Hematopoietic multipotent progenitor cell treated with erythropoietin and hydrocortisone succinate and interleukin-3 and kit ligand, for 15 days (in vitro differentiated cells): Measurements from ENCODE around the gene C20orf144.
"Not testable (repeated sequence)": the region's sequence is repeated elsewhere in the genome, so short reads cannot be mapped to it uniquely, and the experiment has no call there.

Experiments
- DNase-seq: peaks from one replicate; pipeline ENCODE4 v3.0.0-alpha.2; 2015; ENCODE audit warnings: low spot score

Gene C20orf144

DNA sequence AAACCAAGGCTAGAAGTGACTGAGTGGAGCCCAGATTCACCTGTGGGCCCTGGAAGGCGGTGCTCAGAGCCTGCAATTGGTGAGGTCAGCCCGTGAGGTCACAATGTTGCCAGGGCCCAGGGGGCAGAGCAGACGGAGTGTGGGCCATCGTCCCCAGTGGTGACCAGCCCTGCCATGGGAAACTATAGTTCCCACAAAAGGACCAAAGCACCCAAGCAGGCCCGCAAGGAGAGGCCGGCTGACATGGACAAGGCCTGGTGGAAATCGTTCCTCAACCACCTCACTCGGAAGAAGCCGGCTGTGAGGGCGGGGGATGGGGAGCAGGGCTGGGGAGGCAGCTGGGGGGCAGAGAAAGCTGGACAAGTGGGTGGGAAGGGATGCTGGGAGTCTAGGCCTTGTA is at the start of gene C20orf144:
C20orf144 (plus strand) TSS at position 156 of the 400 bp plus-strand sequence; CDS start at position 175, 19 bp downstream.
- DNase-seq: no peak

DNA sequence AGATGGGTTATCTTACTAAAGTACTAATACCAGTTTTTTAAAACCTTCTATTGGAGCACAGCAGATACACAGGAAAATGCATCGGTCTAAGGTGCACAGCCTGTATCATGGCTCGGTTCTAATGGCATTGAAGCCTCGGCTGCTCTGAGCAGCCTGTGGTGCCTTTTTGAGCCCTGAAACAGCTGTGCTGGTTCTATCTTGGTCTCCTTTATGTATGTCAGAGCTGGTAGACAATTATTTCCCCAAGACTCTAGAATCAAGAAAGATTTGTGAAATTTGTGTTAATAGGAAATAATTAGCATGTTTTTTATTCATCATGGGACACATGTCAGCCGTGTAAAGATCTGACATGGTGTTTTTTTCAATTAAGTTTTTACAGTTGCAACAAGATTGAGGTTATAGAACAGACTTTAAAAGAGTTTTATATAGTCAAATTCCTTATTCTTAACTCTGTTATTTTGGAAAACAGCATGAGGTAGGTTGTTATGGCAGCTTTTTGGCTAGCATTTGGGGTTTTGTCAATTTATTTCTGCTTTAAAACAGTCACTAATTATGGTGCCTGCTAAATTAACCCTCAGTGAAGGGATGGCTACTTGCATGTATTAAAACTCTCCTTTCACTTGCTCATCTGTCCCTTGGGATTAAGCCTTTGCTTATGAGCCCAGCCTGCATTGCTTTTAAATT is 40.3 kb upstream of the C20orf144 start:
- DNase-seq: no peak

DNA sequence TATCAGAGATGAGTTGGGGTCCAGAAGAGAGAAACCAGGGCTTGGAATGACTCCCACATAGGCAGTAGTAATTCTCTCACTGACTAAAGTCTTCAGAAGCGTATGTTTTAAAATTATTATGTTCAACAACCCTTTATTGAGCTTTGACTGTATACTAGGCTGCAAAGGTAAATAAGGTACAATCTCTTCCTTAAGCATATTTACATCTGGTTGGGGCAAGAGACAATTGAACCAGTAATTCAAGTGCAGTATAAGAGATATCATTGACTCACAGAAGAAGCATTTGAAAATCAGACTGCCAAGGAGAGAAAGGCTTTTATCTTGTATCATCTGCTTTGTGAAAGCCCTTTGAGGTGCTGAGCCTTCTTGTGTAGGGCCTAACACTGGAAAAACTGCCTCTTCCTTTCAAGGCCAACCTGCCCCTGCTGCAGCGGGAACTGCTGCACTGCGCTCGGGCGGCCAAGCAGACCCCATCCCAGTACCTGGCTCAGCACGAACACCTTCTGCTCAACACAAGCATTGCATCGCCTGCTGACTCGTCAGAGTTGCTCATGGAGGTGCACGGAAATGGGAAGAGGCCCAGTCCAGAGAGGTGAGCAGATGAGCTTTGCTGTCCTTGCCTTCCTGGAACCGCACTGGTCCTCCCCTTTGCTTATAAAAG is 39.3 kb upstream of the C20orf144 start:
- DNase-seq: no peak

DNA sequence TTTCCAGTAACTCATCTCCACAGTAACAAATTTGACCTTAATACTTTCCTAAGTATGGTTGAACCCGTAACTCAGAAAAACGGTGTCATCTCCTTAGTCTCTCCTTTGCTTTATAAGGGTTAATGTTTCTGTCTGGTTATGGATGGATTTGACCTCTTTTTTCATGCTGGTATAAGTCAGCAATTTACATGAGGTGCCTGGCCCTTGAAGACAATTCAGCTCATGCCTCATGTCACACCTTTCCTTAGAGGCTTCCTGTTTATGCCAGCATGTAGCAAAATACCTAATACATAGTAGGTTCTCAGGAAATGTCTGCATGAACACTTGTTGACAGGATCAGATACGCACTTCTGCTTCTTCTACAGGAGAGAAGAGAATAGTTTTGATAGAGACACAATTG is 37.7 kb upstream of the C20orf144 start:
- no peak for DNase-seq

DNA sequence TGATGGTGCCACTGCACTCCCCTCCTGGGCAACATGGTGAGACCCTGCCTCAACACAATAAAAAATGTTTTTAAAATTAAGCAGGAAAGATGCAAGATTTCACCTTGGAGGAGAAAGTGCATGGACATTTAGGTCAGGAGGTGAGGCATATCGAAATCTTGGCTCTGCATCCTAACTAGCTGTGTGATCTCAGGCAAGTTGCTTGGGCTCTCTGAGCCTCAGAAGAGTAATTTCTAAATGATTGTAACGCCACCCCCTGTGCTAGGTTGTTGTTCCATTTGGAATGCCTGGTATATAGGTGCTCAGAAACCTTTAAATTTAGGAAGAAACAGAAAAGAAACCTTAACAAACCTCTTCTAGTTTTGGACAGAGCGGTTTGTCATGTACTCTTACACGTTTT is 35.9 kb upstream of the C20orf144 start:
- no peak for DNase-seq

GRCh38 chr20:33627577-33628216 is 34.4 kb upstream of the C20orf144 start:
- DNase-seq: no peak

DNA sequence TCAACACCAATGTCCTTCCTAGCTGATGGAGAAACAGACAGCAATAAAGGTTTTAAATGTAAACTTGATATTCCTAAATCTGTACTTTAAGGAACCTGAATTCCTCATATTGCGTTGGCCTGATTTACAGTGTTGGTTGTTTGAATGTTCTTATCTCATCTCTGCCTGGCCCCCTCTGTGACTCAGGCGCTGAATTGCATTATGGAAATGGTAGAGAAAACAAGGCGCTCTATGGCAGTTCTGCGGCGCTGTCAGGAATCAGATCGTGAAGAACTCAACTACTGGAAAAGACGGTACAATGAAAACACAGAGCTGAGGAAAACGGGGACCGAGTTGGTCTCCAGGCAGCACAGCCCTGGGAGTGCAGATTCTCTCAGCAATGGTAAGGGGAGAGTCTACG is 32.6 kb upstream of the C20orf144 start:
- DNase-seq: no peak

DNA sequence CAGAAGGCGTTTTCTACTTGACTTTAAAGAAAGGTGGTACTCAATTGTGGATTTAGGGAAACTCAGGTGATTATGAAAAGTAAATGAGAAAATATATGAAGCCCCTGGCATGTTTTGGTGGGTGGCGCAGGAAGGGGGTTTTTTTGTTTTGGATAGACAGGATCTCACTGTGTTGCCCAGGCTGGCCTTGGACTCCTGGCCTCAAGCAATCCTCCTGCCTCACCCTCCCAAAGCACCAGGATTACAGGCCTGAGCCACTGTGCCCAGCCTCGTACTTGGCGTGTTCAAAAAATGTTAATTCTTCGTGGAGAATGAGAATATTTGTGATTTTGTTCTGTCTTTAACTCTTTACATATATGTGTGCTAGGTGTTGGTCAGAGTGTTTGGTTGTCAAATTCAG is 32.1 kb upstream of the C20orf144 start:
- no peak for DNase-seq

DNA sequence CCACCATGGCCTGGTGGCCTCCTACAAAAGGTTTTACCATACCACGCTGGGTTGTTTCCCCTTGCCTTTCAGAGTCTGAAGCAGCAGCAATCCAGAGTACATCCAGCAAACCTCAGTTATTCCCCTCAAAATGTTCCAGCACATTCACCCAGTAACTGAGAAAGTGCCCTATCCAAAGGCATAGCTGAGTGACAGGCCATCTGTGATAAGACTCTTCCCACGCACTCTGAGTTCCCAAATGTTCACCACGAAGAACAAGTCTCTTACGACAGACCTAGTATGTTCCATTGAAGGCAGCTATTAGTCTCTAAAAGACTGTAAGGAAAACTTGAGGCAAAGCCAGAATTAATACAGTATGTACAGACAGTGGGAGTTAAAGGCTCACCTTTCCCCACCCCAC is 31.6 kb upstream of the C20orf144 start:
- no peak for DNase-seq

DNA sequence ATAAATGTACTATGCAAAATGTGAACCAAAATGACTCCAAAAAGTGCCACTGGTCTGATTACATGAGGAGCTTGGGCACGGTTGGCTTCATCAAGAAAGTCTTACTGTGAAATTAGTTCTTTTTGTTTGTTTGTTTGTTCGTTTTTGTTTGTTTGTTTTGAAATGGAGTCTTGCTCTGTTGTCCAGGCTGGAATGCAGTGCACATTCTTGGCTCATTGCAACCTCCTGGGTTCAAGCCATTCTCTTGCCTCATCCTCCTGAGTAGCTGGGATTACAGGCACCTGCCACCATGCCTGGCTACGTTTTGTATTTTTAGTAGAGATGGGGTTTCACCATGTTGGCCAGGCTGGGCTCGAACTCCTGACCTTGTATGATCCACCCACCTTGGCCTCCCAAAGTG is 30.2 kb upstream of the C20orf144 start:
- not testable (repeated sequence) for DNase-seq

DNA sequence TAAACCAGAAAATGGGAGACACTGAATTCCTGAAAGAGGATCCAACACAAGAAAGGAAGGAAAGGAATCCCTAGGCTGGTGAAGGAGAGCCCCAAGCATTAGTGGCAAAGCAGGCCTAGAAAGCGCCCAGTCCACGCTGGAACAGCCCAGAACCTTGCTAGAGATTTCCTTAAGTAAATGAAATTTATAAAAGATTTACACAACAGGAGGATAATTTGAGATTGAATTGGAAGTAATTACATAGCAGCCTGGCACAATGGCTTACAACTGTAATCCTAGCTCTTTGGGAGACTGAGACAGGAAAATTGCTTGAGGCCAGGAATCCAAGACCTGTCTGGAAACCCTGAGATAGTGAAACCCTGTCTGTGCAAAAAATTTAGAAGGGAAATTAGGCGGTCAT is 26.8 kb upstream of the C20orf144 start:
- no peak for DNase-seq

- DNase-seq: no peak
These were observed 25.4 kb upstream of the C20orf144 start for GRCh38 chr20:33636776-33637175.

DNA sequence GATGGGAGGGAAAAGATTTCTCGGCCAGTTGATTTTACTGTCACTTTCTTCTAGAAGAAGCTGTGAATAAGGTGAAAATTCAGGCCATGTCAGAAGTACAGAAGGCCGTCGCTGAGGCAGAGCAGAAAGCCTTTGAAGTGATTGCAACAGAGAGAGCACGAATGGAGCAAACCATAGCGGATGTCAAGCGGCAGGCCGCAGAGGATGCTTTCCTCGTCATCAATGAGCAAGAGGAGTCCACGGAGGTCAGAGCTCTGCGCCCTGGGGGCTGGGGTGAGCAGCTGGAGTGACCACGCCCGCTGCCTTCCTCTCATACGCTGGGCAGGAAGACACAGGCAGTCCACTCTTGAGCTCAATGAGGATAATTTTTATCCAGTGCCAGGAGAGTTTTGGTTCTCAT is 21.8 kb upstream of the C20orf144 start:
- DNase-seq: no peak

GRCh38 chr20:33644313-33645071 is 17.6 kb upstream of the C20orf144 start:
- no peak for DNase-seq

DNA sequence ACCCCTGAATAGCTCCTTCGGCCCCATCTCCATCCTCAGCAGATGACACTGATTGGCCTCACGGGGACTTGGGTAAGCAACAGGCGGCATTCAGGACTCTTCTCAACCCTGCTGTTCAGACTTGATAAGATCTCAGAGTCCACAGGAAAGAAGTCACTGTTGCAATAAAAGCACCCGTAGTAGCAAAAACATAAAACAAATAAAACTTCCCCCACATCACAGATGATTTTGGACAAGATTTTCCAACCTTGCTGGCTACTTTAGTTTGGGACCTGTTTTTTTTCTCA is 17.1 kb upstream of the C20orf144 start:
- no peak for DNase-seq

- no peak for DNase-seq
These were observed 16.7 kb upstream of the C20orf144 start for GRCh38 chr20:33645396-33645795.

GRCh38 chr20:33646191-33646590 is 15.9 kb upstream of the C20orf144 start:
- DNase-seq: no peak

GRCh38 chr20:33646959-33647602 is 15.0 kb upstream of the C20orf144 start:
- DNase-seq: not testable (repeated sequence)

DNA sequence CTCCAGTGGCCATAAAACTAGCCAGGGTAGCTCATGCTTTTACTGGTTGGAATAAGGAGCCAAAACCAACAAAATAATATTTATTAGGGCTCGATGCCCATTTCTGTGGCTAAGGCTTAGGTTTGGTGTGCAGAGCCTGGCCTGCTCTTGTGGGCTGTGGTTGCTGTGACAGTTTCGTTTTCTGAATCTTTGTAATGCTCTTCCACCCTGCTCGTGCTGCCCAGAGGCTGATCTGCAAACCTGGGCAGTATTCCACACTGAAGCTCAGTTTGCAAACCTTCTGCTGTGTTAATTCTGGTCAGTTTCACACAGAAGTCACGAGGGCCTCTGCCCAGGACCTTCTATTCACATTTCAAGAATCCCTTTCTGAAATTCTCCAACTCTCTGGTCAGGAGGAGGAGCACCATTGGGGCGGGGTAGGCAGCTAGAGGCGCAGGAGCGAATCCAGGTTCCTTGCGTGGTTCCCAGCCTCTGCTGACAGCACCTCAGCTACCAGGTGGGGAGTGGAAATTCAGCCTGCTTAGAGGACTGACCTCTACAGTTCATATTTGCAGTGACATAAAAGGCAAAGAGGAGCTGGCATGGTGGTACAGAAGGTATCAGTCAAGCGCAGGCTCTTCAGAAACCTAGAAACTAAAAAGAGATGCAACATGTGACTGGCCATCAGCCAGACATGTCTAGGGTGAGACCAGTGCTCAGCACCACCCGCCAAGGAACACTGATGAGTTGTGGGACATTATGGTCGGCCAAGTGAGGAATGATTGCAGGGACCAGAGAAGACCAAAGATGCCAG is 14.3 kb upstream of the C20orf144 start:
- DNase-seq: no peak

GRCh38 chr20:33648396-33649004 is 13.6 kb upstream of the C20orf144 start:
- DNase-seq: no peak

DNA sequence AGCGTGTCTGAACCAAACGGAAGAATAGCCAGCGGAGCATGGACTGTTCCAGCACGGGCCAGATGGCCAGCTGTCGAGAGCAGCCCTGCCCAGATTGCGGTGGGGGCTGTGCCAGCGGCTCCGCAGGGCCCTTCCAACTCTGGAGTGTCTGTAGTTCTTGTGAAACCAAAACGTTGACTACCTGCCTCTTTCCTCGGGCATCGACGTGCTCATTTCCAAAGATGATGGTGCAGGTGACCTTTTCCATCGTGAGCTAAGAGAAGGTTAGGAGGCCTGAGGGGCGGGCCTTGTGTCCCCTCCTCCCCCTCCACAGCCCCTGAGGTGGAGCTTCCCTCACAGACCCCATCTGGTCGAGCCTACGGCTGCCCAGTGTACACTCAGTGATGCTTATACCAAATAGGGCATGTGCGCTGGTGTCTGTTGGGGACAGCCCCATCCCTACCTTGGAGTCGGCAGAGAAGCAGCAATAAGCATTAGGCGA is 12.9 kb upstream of the C20orf144 start:
- DNase-seq: no peak
